SK-N-SH treated with all-trans-retinoic acid at 6 μM for 48 hours (cell line): ENCODE measurements around the gene MRPL52.
A peak's percentile ranks its signal among the peaks of the same experiment; 100 is the strongest.

ENCODE experiments used
- ATAC-seq: fragments of 200-7000 bp; cut with Tn5 transposase; 3 replicates; pipeline ENCODE4 v1.9.1; 2020; ENCODE audit warnings: mild to moderate bottlenecking, moderate library complexity
- ARNTL ChIP-seq: fragments of 450-650 bp; formaldehyde crosslinking; IDR thresholded peaks from 2 replicates; pipeline ENCODE4 v1.5.0; 2020; ENCODE audit warnings: low read depth, mild to moderate bottlenecking, moderate library complexity, borderline replicate concordance
- BACH2 ChIP-seq: fragments of 250-450 bp; sonication (Bioruptor Pico); IDR thresholded peaks from 2 replicates; pipeline ENCODE4 v1.9.0; 2021; ENCODE audit warnings: mild to moderate bottlenecking, borderline replicate concordance
- CSDC2 ChIP-seq: fragments of 250-450 bp; sonication (Bioruptor Pico); IDR thresholded peaks from 2 replicates; pipeline ENCODE4 v1.5.0; 2020; ENCODE audit warnings: mild to moderate bottlenecking, moderate library complexity
- ESRRG ChIP-seq: fragments of 250-450 bp; sonication (Bioruptor Pico); IDR thresholded peaks from 2 replicates; pipeline ENCODE4 v1.6.1; 2021; ENCODE audit warnings: mild to moderate bottlenecking
- GLIS3 ChIP-seq: fragments of 250-450 bp; sonication (Bioruptor Pico); IDR thresholded peaks from 2 replicates; pipeline ENCODE4 v1.5.0; 2020; ENCODE audit warnings: mild to moderate bottlenecking, moderate library complexity
- ISL1 ChIP-seq: fragments of 250-450 bp; sonication (Bioruptor Pico); IDR thresholded peaks from 2 replicates; pipeline ENCODE4 v2.1.2; 2022; ENCODE audit warnings: mild to moderate bottlenecking, moderate library complexity
- OSR1 ChIP-seq: fragments of 250-450 bp; sonication (Bioruptor Pico); IDR thresholded peaks from 2 replicates; pipeline ENCODE4 v1.8.0; 2022; ENCODE audit warnings: moderate library complexity, mild to moderate bottlenecking, inconsistent platforms
- PPARA ChIP-seq: fragments of 250-450 bp; sonication (Bioruptor Pico); IDR thresholded peaks from 2 replicates; pipeline ENCODE4 v1.5.0; 2020; ENCODE audit warnings: mild to moderate bottlenecking, borderline replicate concordance
- RARB ChIP-seq: fragments of 250-450 bp; sonication (Bioruptor Pico); IDR thresholded peaks from 2 replicates; pipeline ENCODE4 v1.8.0; 2021; ENCODE audit warnings: mild to moderate bottlenecking, moderate library complexity
- SNAI2 ChIP-seq: fragments of 250-450 bp; sonication (Bioruptor Pico); IDR thresholded peaks from 2 replicates; pipeline ENCODE4 v1.5.0; 2020; ENCODE audit warnings: mild to moderate bottlenecking, moderate library complexity
- TCF4 ChIP-seq: fragments of 250-450 bp; sonication (Bioruptor Pico); IDR thresholded peaks from 2 replicates; pipeline ENCODE4 v1.8.0; 2021; ENCODE audit warnings: mild to moderate bottlenecking, moderate library complexity, borderline replicate concordance
- TOX ChIP-seq: fragments of 250-450 bp; sonication (Bioruptor Pico); IDR thresholded peaks from 2 replicates; pipeline ENCODE4 v1.8.0; 2021; ENCODE audit warnings: mild to moderate bottlenecking, moderate library complexity, borderline replicate concordance
- ZC3H10 ChIP-seq: fragments of 250-450 bp; sonication (Bioruptor Pico); IDR thresholded peaks from 2 replicates; pipeline ENCODE4 v1.5.1; 2021; ENCODE audit warnings: mild to moderate bottlenecking, moderate library complexity
- ZFP3 ChIP-seq: fragments of 250-450 bp; sonication (Bioruptor Pico); IDR thresholded peaks from 2 replicates; pipeline ENCODE4 v1.5.0; 2020; ENCODE audit warnings: mild to moderate bottlenecking, moderate library complexity
- ZFP30 ChIP-seq: fragments of 450-650 bp; formaldehyde crosslinking; IDR thresholded peaks from 2 replicates; pipeline ENCODE4 v1.5.0; 2022; ENCODE audit warnings: mild to moderate bottlenecking, moderate library complexity
- ZNF70 ChIP-seq: fragments of 450-650 bp; formaldehyde crosslinking; IDR thresholded peaks from 2 replicates; pipeline ENCODE4 v1.5.0; 2020; ENCODE audit warnings: mild to moderate bottlenecking, moderate library complexity
- ZNF8 ChIP-seq: fragments of 450-650 bp; formaldehyde crosslinking; IDR thresholded peaks from 2 replicates; pipeline ENCODE4 v1.5.0; 2020; ENCODE audit warnings: mild to moderate bottlenecking, moderate library complexity
- TF ChIP-seq, protein P1 (sequence below): fragments of 250-450 bp; sonication (Bioruptor Pico); IDR thresholded peaks from 2 replicates; pipeline ENCODE4 v1.5.1; 2020; ENCODE audit warnings: low read depth, mild to moderate bottlenecking, moderate library complexity
- TF ChIP-seq, protein P2 (sequence below): fragments of 250-450 bp; sonication (Bioruptor Pico); IDR thresholded peaks from 2 replicates; pipeline ENCODE4 v1.5.0; 2020; ENCODE audit warnings: mild to moderate bottlenecking, moderate library complexity
- TF ChIP-seq, protein P3 (sequence below): fragments of 250-450 bp; sonication (Bioruptor Pico); IDR thresholded peaks from 2 replicates; pipeline ENCODE4 v1.8.0; 2021; ENCODE audit warnings: low read depth, mild to moderate bottlenecking, moderate library complexity, borderline replicate concordance
- TF ChIP-seq, protein P4 (sequence below): fragments of 250-450 bp; sonication (Bioruptor Pico); IDR thresholded peaks from 2 replicates; pipeline ENCODE4 v1.8.0; 2020; ENCODE audit warnings: mild to moderate bottlenecking, moderate library complexity, borderline replicate concordance

Gene MRPL52

DNA sequence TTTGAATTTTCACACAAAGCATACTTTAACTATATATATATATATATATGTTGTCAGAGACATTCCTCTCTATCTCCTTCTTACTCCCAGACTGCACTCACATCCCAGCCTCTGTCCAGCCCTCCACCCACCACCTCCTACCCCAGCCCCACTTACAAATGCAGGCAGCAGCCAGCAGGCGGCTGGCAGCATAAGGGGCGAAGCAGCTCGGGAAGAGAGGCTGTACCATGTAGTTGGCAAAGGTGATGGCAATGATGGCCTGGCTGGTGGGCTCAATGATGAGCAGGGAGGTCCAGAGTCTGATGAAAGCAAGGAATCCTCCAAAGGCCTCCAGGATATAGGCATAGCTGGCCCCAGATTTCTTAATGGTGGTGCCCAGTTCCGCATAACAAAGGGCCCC is 16.9 kb upstream of the MRPL52 start:
- 0 out of 3 replicates have a peak, but pooled peaks have one; percentile 27 for ATAC-seq
- TF ChIP-seq ESRRG, result no peak
- no peak for TF ChIP-seq TCF4 (CRISPR knock-in tag)
- TF ChIP-seq, protein P1, sequence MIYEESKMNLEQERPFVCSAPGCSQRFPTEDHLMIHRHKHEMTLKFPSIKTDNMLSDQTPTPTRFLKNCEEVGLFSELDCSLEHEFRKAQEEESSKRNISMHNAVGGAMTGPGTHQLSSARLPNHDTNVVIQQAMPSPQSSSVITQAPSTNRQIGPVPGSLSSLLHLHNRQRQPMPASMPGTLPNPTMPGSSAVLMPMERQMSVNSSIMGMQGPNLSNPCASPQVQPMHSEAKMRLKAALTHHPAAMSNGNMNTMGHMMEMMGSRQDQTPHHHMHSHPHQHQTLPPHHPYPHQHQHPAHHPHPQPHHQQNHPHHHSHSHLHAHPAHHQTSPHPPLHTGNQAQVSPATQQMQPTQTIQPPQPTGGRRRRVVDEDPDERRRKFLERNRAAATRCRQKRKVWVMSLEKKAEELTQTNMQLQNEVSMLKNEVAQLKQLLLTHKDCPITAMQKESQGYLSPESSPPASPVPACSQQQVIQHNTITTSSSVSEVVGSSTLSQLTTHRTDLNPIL (CRISPR knock-in tag), result no peak
- no peak for TF ChIP-seq ISL1 (CRISPR knock-in tag)
- TF ChIP-seq ZNF8 (CRISPR knock-in tag), result no peak
- TF ChIP-seq ZFP30 (CRISPR knock-in tag), result no peak
- TF ChIP-seq ARNTL, result no peak

DNA sequence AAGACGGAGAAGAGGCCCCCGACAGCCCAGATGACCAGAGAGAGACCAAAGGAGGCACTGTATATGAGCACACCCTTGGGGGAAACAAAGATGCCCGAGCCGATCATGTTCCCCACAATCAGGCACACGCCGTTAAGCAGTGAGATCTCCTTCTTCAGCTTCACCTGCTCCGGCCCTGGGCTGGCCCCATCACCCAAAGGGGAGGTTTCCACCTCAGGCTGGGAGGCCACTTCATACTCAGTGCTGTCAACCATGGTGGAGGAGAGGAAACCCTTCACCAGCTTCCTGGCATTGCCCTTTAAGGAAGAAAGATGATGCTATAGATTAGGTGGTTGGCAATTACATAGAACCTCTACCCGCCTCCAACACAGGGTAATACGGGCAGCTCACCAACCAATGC is 16.5 kb upstream of the MRPL52 start:
- no peak for ATAC-seq
- TF ChIP-seq, protein P2, sequence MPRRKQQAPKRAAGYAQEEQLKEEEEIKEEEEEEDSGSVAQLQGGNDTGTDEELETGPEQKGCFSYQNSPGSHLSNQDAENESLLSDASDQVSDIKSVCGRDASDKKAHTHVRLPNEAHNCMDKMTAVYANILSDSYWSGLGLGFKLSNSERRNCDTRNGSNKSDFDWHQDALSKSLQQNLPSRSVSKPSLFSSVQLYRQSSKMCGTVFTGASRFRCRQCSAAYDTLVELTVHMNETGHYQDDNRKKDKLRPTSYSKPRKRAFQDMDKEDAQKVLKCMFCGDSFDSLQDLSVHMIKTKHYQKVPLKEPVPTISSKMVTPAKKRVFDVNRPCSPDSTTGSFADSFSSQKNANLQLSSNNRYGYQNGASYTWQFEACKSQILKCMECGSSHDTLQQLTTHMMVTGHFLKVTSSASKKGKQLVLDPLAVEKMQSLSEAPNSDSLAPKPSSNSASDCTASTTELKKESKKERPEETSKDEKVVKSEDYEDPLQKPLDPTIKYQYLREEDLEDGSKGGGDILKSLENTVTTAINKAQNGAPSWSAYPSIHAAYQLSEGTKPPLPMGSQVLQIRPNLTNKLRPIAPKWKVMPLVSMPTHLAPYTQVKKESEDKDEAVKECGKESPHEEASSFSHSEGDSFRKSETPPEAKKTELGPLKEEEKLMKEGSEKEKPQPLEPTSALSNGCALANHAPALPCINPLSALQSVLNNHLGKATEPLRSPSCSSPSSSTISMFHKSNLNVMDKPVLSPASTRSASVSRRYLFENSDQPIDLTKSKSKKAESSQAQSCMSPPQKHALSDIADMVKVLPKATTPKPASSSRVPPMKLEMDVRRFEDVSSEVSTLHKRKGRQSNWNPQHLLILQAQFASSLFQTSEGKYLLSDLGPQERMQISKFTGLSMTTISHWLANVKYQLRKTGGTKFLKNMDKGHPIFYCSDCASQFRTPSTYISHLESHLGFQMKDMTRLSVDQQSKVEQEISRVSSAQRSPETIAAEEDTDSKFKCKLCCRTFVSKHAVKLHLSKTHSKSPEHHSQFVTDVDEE (CRISPR knock-in tag), result no peak
- TF ChIP-seq TCF4 (CRISPR knock-in tag) (no peak), ESRRG (no peak), ZNF8 (CRISPR knock-in tag) (no peak), ZC3H10 (CRISPR knock-in tag) (no peak), ARNTL (no peak), CSDC2 (CRISPR knock-in tag) (no peak), BACH2 (no peak), RARB (CRISPR knock-in tag) (no peak), TOX (CRISPR knock-in tag) (no peak), SNAI2 (no peak), ZFP3 (CRISPR knock-in tag) (no peak), GLIS3 (CRISPR knock-in tag) (no peak), ZNF70 (CRISPR knock-in tag) (no peak)
- TF ChIP-seq, protein P3, sequence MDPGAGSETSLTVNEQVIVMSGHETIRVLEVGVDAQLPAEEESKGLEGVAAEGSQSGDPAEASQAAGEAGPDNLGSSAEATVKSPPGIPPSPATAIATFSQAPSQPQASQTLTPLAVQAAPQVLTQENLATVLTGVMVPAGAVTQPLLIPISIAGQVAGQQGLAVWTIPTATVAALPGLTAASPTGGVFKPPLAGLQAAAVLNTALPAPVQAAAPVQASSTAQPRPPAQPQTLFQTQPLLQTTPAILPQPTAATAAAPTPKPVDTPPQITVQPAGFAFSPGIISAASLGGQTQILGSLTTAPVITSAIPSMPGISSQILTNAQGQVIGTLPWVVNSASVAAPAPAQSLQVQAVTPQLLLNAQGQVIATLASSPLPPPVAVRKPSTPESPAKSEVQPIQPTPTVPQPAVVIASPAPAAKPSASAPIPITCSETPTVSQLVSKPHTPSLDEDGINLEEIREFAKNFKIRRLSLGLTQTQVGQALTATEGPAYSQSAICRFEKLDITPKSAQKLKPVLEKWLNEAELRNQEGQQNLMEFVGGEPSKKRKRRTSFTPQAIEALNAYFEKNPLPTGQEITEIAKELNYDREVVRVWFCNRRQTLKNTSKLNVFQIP, result no peak
- TF ChIP-seq, protein P1 (CRISPR knock-in tag), result no peak
- TF ChIP-seq, protein P4, sequence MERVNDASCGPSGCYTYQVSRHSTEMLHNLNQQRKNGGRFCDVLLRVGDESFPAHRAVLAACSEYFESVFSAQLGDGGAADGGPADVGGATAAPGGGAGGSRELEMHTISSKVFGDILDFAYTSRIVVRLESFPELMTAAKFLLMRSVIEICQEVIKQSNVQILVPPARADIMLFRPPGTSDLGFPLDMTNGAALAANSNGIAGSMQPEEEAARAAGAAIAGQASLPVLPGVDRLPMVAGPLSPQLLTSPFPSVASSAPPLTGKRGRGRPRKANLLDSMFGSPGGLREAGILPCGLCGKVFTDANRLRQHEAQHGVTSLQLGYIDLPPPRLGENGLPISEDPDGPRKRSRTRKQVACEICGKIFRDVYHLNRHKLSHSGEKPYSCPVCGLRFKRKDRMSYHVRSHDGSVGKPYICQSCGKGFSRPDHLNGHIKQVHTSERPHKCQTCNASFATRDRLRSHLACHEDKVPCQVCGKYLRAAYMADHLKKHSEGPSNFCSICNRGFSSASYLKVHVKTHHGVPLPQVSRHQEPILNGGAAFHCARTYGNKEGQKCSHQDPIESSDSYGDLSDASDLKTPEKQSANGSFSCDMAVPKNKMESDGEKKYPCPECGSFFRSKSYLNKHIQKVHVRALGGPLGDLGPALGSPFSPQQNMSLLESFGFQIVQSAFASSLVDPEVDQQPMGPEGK (CRISPR knock-in tag), result no peak

DNA sequence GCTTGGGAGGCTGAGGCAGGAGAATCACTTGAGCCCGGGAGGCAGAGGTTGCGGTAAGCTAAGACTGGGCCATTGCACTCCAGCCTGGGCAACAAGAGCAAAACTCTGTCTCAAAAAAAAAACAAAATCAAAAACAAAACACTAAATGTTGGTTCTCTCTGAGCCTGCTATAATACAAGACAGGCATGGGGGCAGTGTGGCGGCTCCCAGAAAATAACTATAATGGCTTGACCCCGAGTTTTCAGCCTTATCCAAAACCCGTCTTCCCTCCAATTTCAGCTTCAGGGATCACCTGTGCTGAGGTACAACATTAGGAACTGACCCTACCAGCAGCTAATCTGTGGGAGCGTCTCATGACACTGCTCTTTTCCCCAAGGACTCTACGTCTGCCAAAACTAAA is 15.3 kb upstream of the MRPL52 start:
- no peak for ATAC-seq
- no peak for TF ChIP-seq CSDC2 (CRISPR knock-in tag)
- TF ChIP-seq, protein P2 (CRISPR knock-in tag), result no peak
- TF ChIP-seq SNAI2, result no peak
- TF ChIP-seq OSR1 (CRISPR knock-in tag), result no peak
- TF ChIP-seq ISL1 (CRISPR knock-in tag), result no peak
- no peak for TF ChIP-seq GLIS3 (CRISPR knock-in tag)
- TF ChIP-seq ZFP3 (CRISPR knock-in tag), result no peak
- no peak for TF ChIP-seq PPARA
- no peak for TF ChIP-seq TCF4 (CRISPR knock-in tag)
- TF ChIP-seq ESRRG, result no peak
- TF ChIP-seq, protein P4 (CRISPR knock-in tag), result no peak
- TF ChIP-seq ZNF70 (CRISPR knock-in tag), result no peak
- no peak for TF ChIP-seq ZC3H10 (CRISPR knock-in tag)
- no peak for TF ChIP-seq TOX (CRISPR knock-in tag)
